WTC11 (cell line): Measurements from ENCODE around the gene PRKAG2. TPM values are rescaled to one million over a fixed set of nuclear protein-coding genes. Genes with fewer than 3 reads are reported as not detected.

Experiments used
- ATAC-seq: fragments of 200-7000 bp; cut with Tn5 transposase; 2 replicates; pipeline ENCODE4 v1.10.0; 2021; ENCODE audit warnings: mild to moderate bottlenecking, moderate library complexity
- CTCF ChIA-PET: fragments of 300-600 bp; sonication (Branson Sonifier 250); formaldehyde crosslinking; loops from one replicate; lab custom pipeline; 2021; ENCODE audit warnings: antibody characterized with exemption; lab: Charles Lee
- POLR2A ChIA-PET: fragments of 350-600 bp; sonication (Branson Sonifier 250); formaldehyde crosslinking; loops from one replicate; lab custom pipeline; 2021; ENCODE audit warnings: antibody characterized with exemption; lab: Charles Lee
- DNase-seq: peaks from one replicate; pipeline ENCODE4 v3.0.0; 2021; ENCODE audit warnings: low spot score
- H3K27ac Mint-ChIP-seq: 2 replicates; pipeline ENCODE4 v1.8.0; 2021; ENCODE audit warnings: mixed read lengths
- H3K27me3 Mint-ChIP-seq: 2 replicates; pipeline ENCODE4 v1.8.0; 2021; ENCODE audit warnings: low read depth, mild to moderate bottlenecking, moderate library complexity, mixed read lengths
- H3K36me3 Mint-ChIP-seq: 2 replicates; pipeline ENCODE4 v1.8.0; 2021; ENCODE audit warnings: mixed read lengths
- H3K4me1 Mint-ChIP-seq: 2 replicates; pipeline ENCODE4 v1.8.0; 2022; ENCODE audit warnings: mixed read lengths
- H3K4me3 Mint-ChIP-seq: 2 replicates; pipeline ENCODE4 v1.8.0; 2021; ENCODE audit warnings: mild to moderate bottlenecking, moderate library complexity, mixed read lengths
- H3K9me3 Mint-ChIP-seq: 2 replicates; pipeline ENCODE4 v1.8.0; 2021; ENCODE audit warnings: mixed read lengths
- FOXP1 ChIP-seq: sonication (generic); formaldehyde crosslinking; IDR thresholded peaks from 2 replicates; pipeline ENCODE4 v1.8.0; 2022; ENCODE audit warnings: missing genetic modification reagents, mild to moderate bottlenecking, moderate library complexity, borderline replicate concordance
- GRHL2 ChIP-seq: fragments of 250-450 bp; sonication (Bioruptor Pico); IDR thresholded peaks from 2 replicates; pipeline ENCODE4 v1.8.0; 2022; ENCODE audit warnings: mild to moderate bottlenecking, moderate library complexity; ENCODE audit not compliant: insufficient replicate concordance, severe bottlenecking
- GTF2I ChIP-seq: fragments of 250-450 bp; sonication (Bioruptor Pico); conservative IDR thresholded peaks from 2 replicates; pipeline ENCODE4 v1.4.0; 2021; ENCODE audit warnings: mild to moderate bottlenecking
- IRF2 ChIP-seq: sonication (generic); formaldehyde crosslinking; IDR thresholded peaks from 2 replicates; pipeline ENCODE4 v1.8.0; 2022; ENCODE audit warnings: low read depth, missing genetic modification reagents, borderline replicate concordance
- MXD4 ChIP-seq: fragments of 250-450 bp; sonication (Bioruptor Pico); IDR thresholded peaks from 2 replicates; pipeline ENCODE4 v1.8.0; 2021; ENCODE audit warnings: mild to moderate bottlenecking, moderate library complexity, borderline replicate concordance
- RORB ChIP-seq: fragments of 250-450 bp; sonication (Bioruptor Pico); IDR thresholded peaks from 2 replicates; pipeline ENCODE4 v1.9.0; 2021; ENCODE audit warnings: mild to moderate bottlenecking
- SP1 ChIP-seq: sonication (generic); formaldehyde crosslinking; conservative IDR thresholded peaks from 2 replicates; pipeline ENCODE4 v1.8.1; 2022; ENCODE audit warnings: missing genetic modification reagents
- ZBTB21 ChIP-seq: sonication (generic); formaldehyde crosslinking; IDR thresholded peaks from 2 replicates; pipeline ENCODE4 v1.8.1; 2023; ENCODE audit warnings: mild to moderate bottlenecking, missing genetic modification reagents, borderline replicate concordance
- ZNF121 ChIP-seq: sonication (generic); formaldehyde crosslinking; IDR thresholded peaks from 2 replicates; pipeline ENCODE4 v1.8.0; 2023; ENCODE audit warnings: missing genetic modification reagents
- total RNA-seq: library from RNA; stranded (reverse); gene quantifications from 3 replicates; pipeline ENCODE4 v1.2.3, GENCODE V29; 2021
- TF ChIP-seq, protein P1 (sequence below): sonication (generic); formaldehyde crosslinking; IDR thresholded peaks from 2 replicates; pipeline ENCODE4 v1.8.1; 2023; ENCODE audit warnings: mild to moderate bottlenecking, moderate library complexity, missing genetic modification reagents
- TF ChIP-seq, protein P2 (sequence below): sonication (generic); formaldehyde crosslinking; IDR thresholded peaks from 2 replicates; pipeline ENCODE4 v1.8.1; 2022; ENCODE audit warnings: low read depth, mild to moderate bottlenecking, moderate library complexity, missing genetic modification reagents, borderline replicate concordance
- TF ChIP-seq, protein P3 (sequence below): sonication (generic); formaldehyde crosslinking; IDR thresholded peaks from 2 replicates; pipeline ENCODE4 v1.8.1; 2023; ENCODE audit warnings: mild to moderate bottlenecking, missing genetic modification reagents, borderline replicate concordance
- TF ChIP-seq, protein P4 (sequence below): sonication (generic); formaldehyde crosslinking; IDR thresholded peaks from 2 replicates; pipeline ENCODE4 v1.8.1; 2023; ENCODE audit warnings: mild to moderate bottlenecking, missing genetic modification reagents, moderate library complexity
- TF ChIP-seq, protein P5 (sequence below): sonication (generic); formaldehyde crosslinking; IDR thresholded peaks from 2 replicates; pipeline ENCODE4 v1.8.1; 2023; ENCODE audit warnings: mild to moderate bottlenecking, missing genetic modification reagents

The PRKAG2 gene
- total RNA-seq, 1 experiment from 2014 or later: 20.3 TPM

DNA sequence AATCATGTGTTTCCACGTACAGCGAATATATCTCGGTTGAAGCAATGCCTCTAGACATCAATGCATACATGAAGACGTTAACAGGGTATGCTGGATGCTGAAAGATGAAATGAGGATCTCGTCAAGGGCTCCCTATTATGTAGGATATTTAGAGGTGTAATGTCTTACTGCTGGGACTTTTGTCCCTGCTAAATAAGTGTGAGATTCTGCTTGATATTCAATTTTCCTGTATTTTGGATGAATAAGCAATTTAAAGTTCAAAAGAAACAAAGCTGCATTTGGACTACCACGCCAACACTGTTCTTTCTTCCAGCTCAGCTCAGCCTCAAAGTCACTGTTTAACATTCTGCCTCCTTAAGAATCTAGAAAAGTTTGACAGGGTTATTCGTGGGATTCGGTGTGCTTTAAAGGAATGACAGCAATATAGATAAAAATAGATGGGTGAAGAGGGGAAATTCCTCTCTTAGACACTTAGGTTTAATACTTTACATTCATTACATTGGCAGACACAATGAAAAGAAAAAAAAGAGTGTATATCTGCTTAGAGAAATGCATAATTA is 247.1 kb downstream of the PRKAG2 start:
- TF ChIP-seq SP1 (CRISPR knock-in tag) (no peak), ZBTB21 (CRISPR knock-in tag) (no peak), ZNF121 (CRISPR knock-in tag) (no peak), IRF2 (CRISPR knock-in tag) (no peak), RORB (CRISPR knock-in tag) (no peak), MXD4 (CRISPR knock-in tag) (no peak), GTF2I (CRISPR knock-in tag) (no peak), FOXP1 (no peak), GRHL2 (CRISPR knock-in tag) (no peak)
- TF ChIP-seq, protein P1, sequence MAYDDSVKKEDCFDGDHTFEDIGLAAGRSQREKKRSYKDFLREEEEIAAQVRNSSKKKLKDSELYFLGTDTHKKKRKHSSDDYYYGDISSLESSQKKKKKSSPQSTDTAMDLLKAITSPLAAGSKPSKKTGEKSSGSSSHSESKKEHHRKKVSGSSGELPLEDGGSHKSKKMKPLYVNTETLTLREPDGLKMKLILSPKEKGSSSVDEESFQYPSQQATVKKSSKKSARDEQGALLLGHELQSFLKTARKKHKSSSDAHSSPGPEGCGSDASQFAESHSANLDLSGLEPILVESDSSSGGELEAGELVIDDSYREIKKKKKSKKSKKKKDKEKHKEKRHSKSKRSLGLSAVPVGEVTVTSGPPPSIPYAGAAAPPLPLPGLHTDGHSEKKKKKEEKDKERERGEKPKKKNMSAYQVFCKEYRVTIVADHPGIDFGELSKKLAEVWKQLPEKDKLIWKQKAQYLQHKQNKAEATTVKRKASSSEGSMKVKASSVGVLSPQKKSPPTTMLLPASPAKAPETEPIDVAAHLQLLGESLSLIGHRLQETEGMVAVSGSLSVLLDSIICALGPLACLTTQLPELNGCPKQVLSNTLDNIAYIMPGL: no peak
- TF ChIP-seq, protein P2, sequence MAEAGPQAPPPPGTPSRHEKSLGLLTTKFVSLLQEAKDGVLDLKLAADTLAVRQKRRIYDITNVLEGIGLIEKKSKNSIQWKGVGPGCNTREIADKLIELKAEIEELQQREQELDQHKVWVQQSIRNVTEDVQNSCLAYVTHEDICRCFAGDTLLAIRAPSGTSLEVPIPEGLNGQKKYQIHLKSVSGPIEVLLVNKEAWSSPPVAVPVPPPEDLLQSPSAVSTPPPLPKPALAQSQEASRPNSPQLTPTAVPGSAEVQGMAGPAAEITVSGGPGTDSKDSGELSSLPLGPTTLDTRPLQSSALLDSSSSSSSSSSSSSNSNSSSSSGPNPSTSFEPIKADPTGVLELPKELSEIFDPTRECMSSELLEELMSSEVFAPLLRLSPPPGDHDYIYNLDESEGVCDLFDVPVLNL (CRISPR knock-in tag): no peak
- TF ChIP-seq, protein P3, sequence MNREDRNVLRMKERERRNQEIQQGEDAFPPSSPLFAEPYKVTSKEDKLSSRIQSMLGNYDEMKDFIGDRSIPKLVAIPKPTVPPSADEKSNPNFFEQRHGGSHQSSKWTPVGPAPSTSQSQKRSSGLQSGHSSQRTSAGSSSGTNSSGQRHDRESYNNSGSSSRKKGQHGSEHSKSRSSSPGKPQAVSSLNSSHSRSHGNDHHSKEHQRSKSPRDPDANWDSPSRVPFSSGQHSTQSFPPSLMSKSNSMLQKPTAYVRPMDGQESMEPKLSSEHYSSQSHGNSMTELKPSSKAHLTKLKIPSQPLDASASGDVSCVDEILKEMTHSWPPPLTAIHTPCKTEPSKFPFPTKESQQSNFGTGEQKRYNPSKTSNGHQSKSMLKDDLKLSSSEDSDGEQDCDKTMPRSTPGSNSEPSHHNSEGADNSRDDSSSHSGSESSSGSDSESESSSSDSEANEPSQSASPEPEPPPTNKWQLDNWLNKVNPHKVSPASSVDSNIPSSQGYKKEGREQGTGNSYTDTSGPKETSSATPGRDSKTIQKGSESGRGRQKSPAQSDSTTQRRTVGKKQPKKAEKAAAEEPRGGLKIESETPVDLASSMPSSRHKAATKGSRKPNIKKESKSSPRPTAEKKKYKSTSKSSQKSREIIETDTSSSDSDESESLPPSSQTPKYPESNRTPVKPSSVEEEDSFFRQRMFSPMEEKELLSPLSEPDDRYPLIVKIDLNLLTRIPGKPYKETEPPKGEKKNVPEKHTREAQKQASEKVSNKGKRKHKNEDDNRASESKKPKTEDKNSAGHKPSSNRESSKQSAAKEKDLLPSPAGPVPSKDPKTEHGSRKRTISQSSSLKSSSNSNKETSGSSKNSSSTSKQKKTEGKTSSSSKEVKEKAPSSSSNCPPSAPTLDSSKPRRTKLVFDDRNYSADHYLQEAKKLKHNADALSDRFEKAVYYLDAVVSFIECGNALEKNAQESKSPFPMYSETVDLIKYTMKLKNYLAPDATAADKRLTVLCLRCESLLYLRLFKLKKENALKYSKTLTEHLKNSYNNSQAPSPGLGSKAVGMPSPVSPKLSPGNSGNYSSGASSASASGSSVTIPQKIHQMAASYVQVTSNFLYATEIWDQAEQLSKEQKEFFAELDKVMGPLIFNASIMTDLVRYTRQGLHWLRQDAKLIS (CRISPR knock-in tag): no peak
- peaks cover 12% of the 10 kb centered on the region for H3K36me3 Mint-ChIP-seq
- H3K4me3 Mint-ChIP-seq: peak overlapping the region; percentile 43
- peaks cover 11% of the 10 kb centered on the region for H3K9me3 Mint-ChIP-seq
- POLR2A ChIA-PET: no interaction called here
- DNase-seq: no peak
- peaks cover 33% of the 10 kb centered on the region for H3K27me3 Mint-ChIP-seq
- no peak overlapping the region for H3K27ac Mint-ChIP-seq
- peaks cover 52% of the 10 kb centered on the region for H3K4me1 Mint-ChIP-seq
- CTCF ChIA-PET: interaction anchor here (0.8 to 4.7 kb wide), 6 partner anchors 10 to 314 kb away, joined by 3 to 21 read pairs (median 4); no protein-coding TSS in a partner anchor
- ATAC-seq: no peak

DNA sequence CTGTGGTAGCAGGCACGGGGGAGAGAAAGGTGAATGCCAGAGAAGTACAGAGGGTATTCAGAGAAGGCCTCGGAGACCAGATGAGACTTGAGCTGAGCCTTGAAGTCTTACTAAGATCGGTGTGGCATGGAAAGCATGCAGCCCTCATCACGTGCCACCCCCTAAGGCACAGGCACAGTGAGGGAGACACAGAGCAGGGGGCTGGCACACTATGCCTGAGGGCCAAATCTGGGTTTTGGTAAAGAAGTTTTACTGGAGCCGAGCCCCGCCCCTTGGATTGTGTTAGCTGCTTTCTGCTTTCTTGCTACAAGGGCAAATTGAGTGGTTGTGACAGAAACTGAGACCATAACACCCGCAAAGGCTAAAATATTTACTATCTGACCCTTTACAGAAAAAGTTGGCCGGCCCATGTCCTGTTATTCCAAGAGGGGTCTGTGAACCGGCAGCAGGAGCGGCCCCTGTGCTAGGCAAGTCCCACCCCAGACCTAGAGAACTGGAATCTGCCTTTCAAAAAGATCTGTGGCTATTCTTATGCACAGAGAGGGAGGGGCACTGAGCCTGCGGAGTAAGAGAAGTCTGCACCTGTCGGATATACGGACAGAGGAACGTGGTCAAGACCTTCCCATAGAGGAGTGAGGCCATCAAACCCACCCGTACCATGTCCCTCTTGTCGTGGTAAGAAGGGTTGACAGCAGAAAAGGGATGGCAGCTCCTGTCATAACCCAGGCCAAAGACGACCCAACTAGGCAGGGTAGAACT is 247.9 kb downstream of the PRKAG2 start:
- H3K36me3 Mint-ChIP-seq: peaks cover 8% of the 10 kb centered on the region
- peak overlapping the region; percentile 43 for H3K4me3 Mint-ChIP-seq
- H3K27me3 Mint-ChIP-seq: peaks cover 33% of the 10 kb centered on the region
- H3K27ac Mint-ChIP-seq: peak overlapping the region; percentile 67; the same call in 1 of the 2 replicates
- peak; percentile 18 for ATAC-seq
- ChIA-PET POLR2A (no interaction called here), CTCF (interaction anchor here (0.5 to 4.7 kb wide), 11 partner anchors 9 to 325 kb away, joined by 3 to 21 read pairs (median 3); no protein-coding TSS in a partner anchor)
- peak; percentile 31 for DNase-seq
- TF ChIP-seq, protein P4, sequence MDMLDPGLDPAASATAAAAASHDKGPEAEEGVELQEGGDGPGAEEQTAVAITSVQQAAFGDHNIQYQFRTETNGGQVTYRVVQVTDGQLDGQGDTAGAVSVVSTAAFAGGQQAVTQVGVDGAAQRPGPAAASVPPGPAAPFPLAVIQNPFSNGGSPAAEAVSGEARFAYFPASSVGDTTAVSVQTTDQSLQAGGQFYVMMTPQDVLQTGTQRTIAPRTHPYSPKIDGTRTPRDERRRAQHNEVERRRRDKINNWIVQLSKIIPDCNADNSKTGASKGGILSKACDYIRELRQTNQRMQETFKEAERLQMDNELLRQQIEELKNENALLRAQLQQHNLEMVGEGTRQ (CRISPR knock-in tag): 0 out of 2 replicates have a peak, but pooled peaks have one; percentile 38
- TF ChIP-seq, protein P5, sequence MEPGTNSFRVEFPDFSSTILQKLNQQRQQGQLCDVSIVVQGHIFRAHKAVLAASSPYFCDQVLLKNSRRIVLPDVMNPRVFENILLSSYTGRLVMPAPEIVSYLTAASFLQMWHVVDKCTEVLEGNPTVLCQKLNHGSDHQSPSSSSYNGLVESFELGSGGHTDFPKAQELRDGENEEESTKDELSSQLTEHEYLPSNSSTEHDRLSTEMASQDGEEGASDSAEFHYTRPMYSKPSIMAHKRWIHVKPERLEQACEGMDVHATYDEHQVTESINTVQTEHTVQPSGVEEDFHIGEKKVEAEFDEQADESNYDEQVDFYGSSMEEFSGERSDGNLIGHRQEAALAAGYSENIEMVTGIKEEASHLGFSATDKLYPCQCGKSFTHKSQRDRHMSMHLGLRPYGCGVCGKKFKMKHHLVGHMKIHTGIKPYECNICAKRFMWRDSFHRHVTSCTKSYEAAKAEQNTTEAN (CRISPR knock-in tag): no peak
- peaks cover 6% of the 10 kb centered on the region for H3K9me3 Mint-ChIP-seq
- H3K4me1 Mint-ChIP-seq: peaks cover 57% of the 10 kb centered on the region
